Subcutaneous abdominal adipose tissue (tissue), 5 donors: Measurements from ENCODE around the gene AKAP13.
"Not testable (repeated sequence)": the region's sequence is repeated elsewhere in the genome, so short reads cannot be mapped to it uniquely, and the experiment has no call there.

ENCODE experiments used
- H3K27ac ChIP-seq: one replicate; pipeline ENCODE4 v1.7.0; 2013; ENCODE audit warnings: low read depth, mild to moderate bottlenecking, inconsistent platforms, low read length, moderate library complexity
- H3K27me3 ChIP-seq, 5 donors: one replicate each; pipeline ENCODE4 v1.7.0; 2013; ENCODE audit warnings: low read length in 5 of 5, inconsistent platforms in 1 of 5; ENCODE audit not compliant: control insufficient read depth in 5 of 5, insufficient read depth in 4 of 5
- H3K36me3 ChIP-seq, 5 donors: one replicate each; pipeline ENCODE4 v1.7.0; 2013; ENCODE audit warnings: low read length in 5 of 5; ENCODE audit not compliant: control insufficient read depth in 5 of 5, insufficient read depth in 5 of 5
- H3K4me1 ChIP-seq, 5 donors: one replicate each; pipeline ENCODE4 v1.7.0; 2013; ENCODE audit warnings: low read length in 5 of 5, mild to moderate bottlenecking in 3 of 5, moderate library complexity in 1 of 5; ENCODE audit not compliant: control insufficient read depth in 5 of 5, insufficient read depth in 5 of 5
- H3K4me3 ChIP-seq, 5 donors: one replicate each; pipeline ENCODE4 v1.7.0; 2013; ENCODE audit warnings: low read length in 5 of 5, low read depth in 1 of 5
- H3K9ac ChIP-seq, 5 donors: one replicate each; pipeline ENCODE4 v1.7.0; 2013; ENCODE audit warnings: low read length in 5 of 5, mild to moderate bottlenecking in 4 of 5, moderate library complexity in 3 of 5
- H3K9me3 ChIP-seq, 5 donors: one replicate each; pipeline ENCODE4 v1.7.0; 2013; ENCODE audit warnings: low read length in 5 of 5; ENCODE audit not compliant: control insufficient read depth in 5 of 5
- donor health status: healthy.
- donor health status: healthy.
- donor health status: healthy.
- donor health status: healthy.
- donor health status: healthy.

AKAP13 gene

GRCh38 chr15:85583923-85584390 is 203.6 kb downstream of the AKAP13 start:
- peaks cover 0 to 13% (median 0%) of the 10 kb centered on the region in 5 donors for H3K36me3 ChIP-seq
- no peaks in the 10 kb centered on the region for H3K9me3 ChIP-seq
- H3K27me3 ChIP-seq = no peaks in the 10 kb centered on the region
- peak overlapping the region; percentile 84 for H3K27ac ChIP-seq
- H3K4me1 ChIP-seq = peaks cover 13 to 74% (median 60%) of the 10 kb centered on the region in 5 donors
- peak overlapping the region in 4 of 5 donors; percentile 3 to 75 (median 65) for H3K9ac ChIP-seq
- peak overlapping the region; percentile 56 to 74 (median 67) for H3K4me3 ChIP-seq

DNA sequence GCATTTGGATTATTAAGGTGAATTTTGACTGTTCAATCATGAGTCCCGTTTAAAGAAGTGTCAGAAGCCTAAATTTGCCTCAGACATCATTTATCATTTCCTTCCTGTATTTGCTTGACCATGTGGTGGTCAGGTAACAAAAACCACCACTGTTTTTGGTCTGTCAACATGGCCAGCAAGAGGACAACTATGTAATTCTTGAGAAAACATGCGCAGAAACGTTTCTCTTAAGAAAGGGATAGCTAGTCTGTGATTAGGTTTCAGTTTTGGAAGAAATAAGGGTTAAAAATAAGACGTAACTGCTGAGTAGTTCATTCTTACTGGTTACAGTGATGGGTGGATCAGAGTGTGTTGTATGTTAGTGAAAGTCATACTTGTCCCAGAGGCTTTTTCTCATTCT is 204.5 kb downstream of the AKAP13 start:
- Histone ChIP-seq H3K9me3 (no peaks in the 10 kb centered on the region), H3K9ac (no peak overlapping the region), H3K27ac (peak overlapping the region; percentile 84), H3K27me3 (no peaks in the 10 kb centered on the region), H3K4me1 (peaks cover 9 to 73% (median 59%) of the 10 kb centered on the region in 5 donors), H3K36me3 (peaks cover 0 to 13% (median 0%) of the 10 kb centered on the region in 5 donors), H3K4me3 (peak overlapping the region in 4 of 5 donors; percentile 43 to 74 (median 67))

GRCh38 chr15:85586196-85586595 is 205.8 kb downstream of the AKAP13 start:
- Histone ChIP-seq H3K4me1 (peaks cover 6 to 66% (median 50%) of the 10 kb centered on the region in 5 donors), H3K27ac (peak overlapping the region; percentile 2)
- not testable (repeated sequence) for H3K36me3 ChIP-seq, H3K4me3 ChIP-seq, H3K9me3 ChIP-seq, H3K9ac ChIP-seq, H3K27me3 ChIP-seq

DNA sequence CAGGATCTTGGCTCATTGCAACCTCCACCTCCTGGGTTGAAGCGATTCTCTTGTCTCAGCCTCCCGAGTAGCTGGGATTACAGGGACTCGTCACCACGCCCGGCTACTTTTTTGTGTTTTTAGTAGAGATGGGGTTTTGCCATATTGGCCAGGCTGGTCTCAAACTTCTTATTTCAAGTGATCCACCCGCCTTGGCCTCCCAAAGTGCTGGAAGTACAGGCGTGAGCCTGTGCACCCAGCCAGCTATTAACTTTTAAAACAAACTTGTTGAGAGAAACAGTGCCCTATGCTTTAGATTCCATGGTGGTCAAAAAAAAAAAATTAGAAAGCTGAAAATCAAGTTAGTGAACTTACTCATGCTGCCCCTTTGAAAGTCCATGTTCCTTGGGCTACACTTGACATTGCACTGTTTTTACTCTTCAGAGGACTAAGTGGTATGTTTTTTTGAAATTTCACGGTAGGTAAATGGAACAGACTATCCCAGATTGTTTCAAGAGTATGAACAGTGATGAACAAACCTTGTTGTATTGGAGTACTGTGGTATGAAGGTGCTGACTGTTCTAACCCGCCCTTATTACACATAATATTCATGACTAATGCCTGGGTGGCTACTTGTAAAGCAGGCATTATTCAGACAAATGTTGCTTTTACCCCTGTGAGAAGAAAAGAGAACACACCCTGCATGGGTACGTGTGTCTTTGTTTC is 207.5 kb downstream of the AKAP13 start:
- peak overlapping the region in 1 of 5 donors; percentile 35 for H3K9ac ChIP-seq
- peaks cover 0 to 10% (median 0%) of the 10 kb centered on the region in 5 donors for H3K36me3 ChIP-seq
- peaks cover 11 to 56% (median 35%) of the 10 kb centered on the region in 5 donors for H3K4me1 ChIP-seq
- peak overlapping the region; percentile 88 for H3K27ac ChIP-seq
- H3K4me3 ChIP-seq = no peak overlapping the region
- no peaks in the 10 kb centered on the region for H3K9me3 ChIP-seq
- no peaks in the 10 kb centered on the region for H3K27me3 ChIP-seq

- peaks cover 11 to 48% (median 31%) of the 10 kb centered on the region in 5 donors for H3K4me1 ChIP-seq
These were observed 208.3 kb downstream of the AKAP13 start for GRCh38 chr15:85588677-85589076.

DNA sequence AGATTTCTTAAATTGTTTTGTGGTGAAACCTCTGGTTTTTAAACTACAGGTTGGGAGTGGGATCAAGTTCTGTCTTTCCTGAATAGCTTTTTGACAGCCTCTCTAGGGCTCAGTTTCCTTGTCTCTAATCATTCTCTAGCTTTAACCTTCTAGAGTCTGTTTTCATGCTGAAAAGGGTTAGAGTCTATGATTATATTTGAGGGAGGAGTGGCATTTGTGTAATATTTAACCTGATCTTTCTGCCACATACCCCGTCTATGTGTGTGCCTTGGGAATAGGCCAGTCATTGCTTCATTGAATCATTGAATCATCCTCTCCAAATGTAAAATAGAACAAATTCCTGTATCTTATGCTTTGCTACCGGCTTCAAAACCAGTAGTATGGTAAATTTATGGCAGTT is 209.4 kb downstream of the AKAP13 start:
- peak overlapping the region; percentile 88 for H3K27ac ChIP-seq
- H3K9me3 ChIP-seq = no peaks in the 10 kb centered on the region
- H3K36me3 ChIP-seq = peaks cover 0 to 10% (median 0%) of the 10 kb centered on the region in 5 donors
- H3K9ac ChIP-seq = peak overlapping the region in 1 of 5 donors; percentile 62
- H3K4me3 ChIP-seq = no peak overlapping the region
- H3K4me1 ChIP-seq = peaks cover 8 to 36% (median 22%) of the 10 kb centered on the region in 5 donors
- H3K27me3 ChIP-seq = no peaks in the 10 kb centered on the region

More at GRCh38 chr15:85588677-85589076, 208.3 kb downstream of the AKAP13 start:
- Histone ChIP-seq H3K9me3 (no peaks in the 10 kb centered on the region), H3K27me3 (no peaks in the 10 kb centered on the region), H3K27ac (peak overlapping the region; percentile 88), H3K4me3 (no peak overlapping the region), H3K9ac (peak overlapping the region in 1 of 5 donors; percentile 35), H3K36me3 (peaks cover 0 to 10% (median 0%) of the 10 kb centered on the region in 5 donors)

DNA sequence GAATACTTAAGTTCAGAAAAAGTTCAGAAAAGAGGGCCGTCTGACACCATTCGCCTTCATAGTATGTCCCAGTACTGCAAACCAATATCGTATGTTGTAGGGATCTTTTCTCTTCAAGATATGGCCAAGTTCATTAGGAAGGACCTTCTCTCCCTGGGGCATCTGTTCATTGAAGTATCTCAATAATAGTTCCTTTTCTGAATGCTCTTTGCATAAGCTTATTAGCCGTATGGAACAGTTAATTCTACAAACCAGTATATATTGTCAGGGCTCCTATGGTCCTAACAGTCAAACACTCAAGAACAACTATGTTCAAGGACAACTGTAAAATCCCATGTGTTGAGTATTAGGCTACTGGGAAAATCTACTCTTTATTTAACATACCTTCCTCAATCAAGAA is 211.2 kb downstream of the AKAP13 start:
- H3K9me3 ChIP-seq = no peaks in the 10 kb centered on the region
- H3K27me3 ChIP-seq = no peaks in the 10 kb centered on the region
- H3K9ac ChIP-seq = no peak overlapping the region
- H3K4me1 ChIP-seq = peaks cover 6 to 26% (median 22%) of the 10 kb centered on the region in 5 donors
- H3K36me3 ChIP-seq = peaks cover 0 to 10% (median 0%) of the 10 kb centered on the region in 5 donors
- no peak overlapping the region for H3K27ac ChIP-seq
- no peak overlapping the region for H3K4me3 ChIP-seq

GRCh38 chr15:85592148-85592547 is 211.7 kb downstream of the AKAP13 start:
- H3K27me3 ChIP-seq = no peaks in the 10 kb centered on the region
- no peak overlapping the region for H3K9ac ChIP-seq
- H3K36me3 ChIP-seq = peaks cover 0 to 7% (median 0%) of the 10 kb centered on the region in 5 donors
- no peak overlapping the region for H3K27ac ChIP-seq
- H3K9me3 ChIP-seq = no peaks in the 10 kb centered on the region
- H3K4me3 ChIP-seq = no peak overlapping the region
- peaks cover 6 to 26% (median 22%) of the 10 kb centered on the region in 5 donors for H3K4me1 ChIP-seq

- Histone ChIP-seq H3K27ac (no peak overlapping the region), H3K9me3 (no peaks in the 10 kb centered on the region), H3K4me1 (peaks cover 10 to 21% (median 20%) of the 10 kb centered on the region in 5 donors), H3K36me3 (peaks cover 0 to 9% (median 0%) of the 10 kb centered on the region in 5 donors), H3K9ac (no peak overlapping the region), H3K27me3 (no peaks in the 10 kb centered on the region), H3K4me3 (no peak overlapping the region)
These were observed 213.5 kb downstream of the AKAP13 start for GRCh38 chr15:85593809-85594445.
